Thoracic aorta (tissue), 2 donors: ENCODE results near the gene SPEG. TPM values are rescaled to one million over a fixed set of nuclear protein-coding genes. Genes with fewer than 3 reads are reported as not detected.

Experiments used
- ATAC-seq: fragments of 150-250 bp; one replicate; pipeline ENCODE4 v1.8.0; 2017; ENCODE audit warnings: low read depth; ENCODE audit not compliant: insufficient number of reproducible peaks, low FRiP score
- DNase-seq: peaks from one replicate; pipeline ENCODE4 v3.0.0-alpha.2; 2020; ENCODE audit warnings: low spot score
- H3K27ac ChIP-seq, 2 donors: fragments of 200-600 bp; sonication (generic); 1 replicate in 1 of 2; 2 replicates in 1 of 2; pipeline ENCODE4 v1.5.1; 2016; ENCODE audit warnings: mild to moderate bottlenecking in 2 of 2, moderate library complexity in 2 of 2
- H3K27me3 ChIP-seq: fragments of 200-600 bp; sonication (generic); replicated peaks from 2 replicates; pipeline ENCODE4 v1.6.0; 2016; ENCODE audit warnings: mild to moderate bottlenecking; ENCODE audit not compliant: insufficient read depth
- H3K36me3 ChIP-seq: fragments of 200-600 bp; sonication (generic); one replicate; pipeline ENCODE4 v1.5.1; 2016
- H3K4me1 ChIP-seq, 2 donors: fragments of 200-600 bp; sonication (generic); 1 replicate in 1 of 2; 2 replicates in 1 of 2; pipeline versions ENCODE4 v1.5.1 to v1.6.0; 2016; ENCODE audit warnings: low read depth in 2 of 2, mild to moderate bottlenecking in 1 of 2; ENCODE audit not compliant: control insufficient read depth in 1 of 2
- H3K4me3 ChIP-seq: fragments of 200-600 bp; sonication (generic); 2 replicates; pipeline ENCODE4 v1.5.1; 2016; ENCODE audit warnings: mild to moderate bottlenecking
- H3K9me3 ChIP-seq: fragments of 200-600 bp; sonication (generic); 2 replicates; pipeline ENCODE4 v1.5.1; 2016
- total RNA-seq, 2 donors: library from RNA; depleted of rRNA; stranded (reverse); fragments of >200 nt; gene quantifications; one replicate each; pipeline versions ENCODE4 v1.1.0 to v1.2.3, GENCODE V29; 2016
- TF ChIP-seq, protein P1 (sequence below): fragments of 200-600 bp; sonication (generic); IDR thresholded peaks from one replicate; pipeline ENCODE4 v1.5.1; 2019; ENCODE audit warnings: antibody characterized with exemption

The SPEG gene
- total RNA-seq, 2 donors from 2014 or later: 426 to 455 TPM

DNA sequence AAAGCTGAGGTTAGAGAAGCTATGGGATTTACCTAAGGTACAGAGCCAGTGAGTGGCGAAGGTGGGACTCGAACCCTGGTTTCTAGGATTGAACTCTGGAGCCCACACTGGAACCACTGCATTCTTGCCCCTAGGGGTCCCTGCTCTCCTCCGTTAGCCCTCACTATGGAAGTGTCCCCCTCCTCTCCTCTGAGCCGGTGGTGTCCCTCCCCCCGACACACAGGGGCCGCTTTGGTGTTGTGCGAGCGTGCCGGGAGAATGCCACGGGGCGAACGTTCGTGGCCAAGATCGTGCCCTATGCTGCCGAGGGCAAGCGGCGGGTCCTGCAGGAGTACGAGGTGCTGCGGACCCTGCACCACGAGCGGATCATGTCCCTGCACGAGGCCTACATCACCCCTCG is 55.5 kb downstream of the SPEG start:
- Histone ChIP-seq H3K27ac (no peak overlapping the region), H3K36me3 (peaks cover 71% of the 10 kb centered on the region), H3K4me1 (peaks cover 0 to 10% of the 10 kb centered on the region in 2 donors), H3K4me3 (no peak overlapping the region), H3K9me3 (no peaks in the 10 kb centered on the region), H3K27me3 (no peaks in the 10 kb centered on the region)
- TF ChIP-seq, protein P1, sequence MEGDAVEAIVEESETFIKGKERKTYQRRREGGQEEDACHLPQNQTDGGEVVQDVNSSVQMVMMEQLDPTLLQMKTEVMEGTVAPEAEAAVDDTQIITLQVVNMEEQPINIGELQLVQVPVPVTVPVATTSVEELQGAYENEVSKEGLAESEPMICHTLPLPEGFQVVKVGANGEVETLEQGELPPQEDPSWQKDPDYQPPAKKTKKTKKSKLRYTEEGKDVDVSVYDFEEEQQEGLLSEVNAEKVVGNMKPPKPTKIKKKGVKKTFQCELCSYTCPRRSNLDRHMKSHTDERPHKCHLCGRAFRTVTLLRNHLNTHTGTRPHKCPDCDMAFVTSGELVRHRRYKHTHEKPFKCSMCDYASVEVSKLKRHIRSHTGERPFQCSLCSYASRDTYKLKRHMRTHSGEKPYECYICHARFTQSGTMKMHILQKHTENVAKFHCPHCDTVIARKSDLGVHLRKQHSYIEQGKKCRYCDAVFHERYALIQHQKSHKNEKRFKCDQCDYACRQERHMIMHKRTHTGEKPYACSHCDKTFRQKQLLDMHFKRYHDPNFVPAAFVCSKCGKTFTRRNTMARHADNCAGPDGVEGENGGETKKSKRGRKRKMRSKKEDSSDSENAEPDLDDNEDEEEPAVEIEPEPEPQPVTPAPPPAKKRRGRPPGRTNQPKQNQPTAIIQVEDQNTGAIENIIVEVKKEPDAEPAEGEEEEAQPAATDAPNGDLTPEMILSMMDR: peak; percentile 17
- no peak for ATAC-seq
- DNase-seq: no peak

DNA sequence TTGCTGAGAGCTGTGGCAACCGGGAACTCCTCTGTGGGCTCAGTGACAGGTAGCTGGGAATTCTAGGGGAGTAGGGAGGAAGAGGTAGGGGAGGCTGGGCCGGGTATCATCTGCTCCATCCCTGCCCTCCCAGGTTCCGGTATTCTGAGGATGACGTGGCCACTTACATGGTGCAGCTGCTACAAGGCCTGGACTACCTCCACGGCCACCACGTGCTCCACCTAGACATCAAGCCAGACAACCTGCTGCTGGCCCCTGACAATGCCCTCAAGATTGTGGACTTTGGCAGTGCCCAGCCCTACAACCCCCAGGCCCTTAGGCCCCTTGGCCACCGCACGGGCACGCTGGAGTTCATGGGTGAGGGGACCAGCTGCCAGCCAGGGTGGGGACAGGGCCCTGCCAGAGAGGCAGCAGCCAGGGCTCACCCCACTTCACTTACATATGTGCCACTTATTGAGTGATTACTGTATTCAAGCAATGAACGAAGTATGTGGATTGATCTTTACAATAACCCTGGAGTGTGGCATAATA is 56.0 kb downstream of the SPEG start:
- ATAC-seq (no peak), DNase-seq (no peak)
- no peak overlapping the region for H3K27ac ChIP-seq
- TF ChIP-seq, protein P1: no peak
- H3K4me3 ChIP-seq: no peak overlapping the region
- H3K4me1 ChIP-seq: peaks cover 2 to 15% of the 10 kb centered on the region in 2 donors
- no peaks in the 10 kb centered on the region for H3K27me3 ChIP-seq
- no peaks in the 10 kb centered on the region for H3K9me3 ChIP-seq
- peaks cover 66% of the 10 kb centered on the region for H3K36me3 ChIP-seq

DNA sequence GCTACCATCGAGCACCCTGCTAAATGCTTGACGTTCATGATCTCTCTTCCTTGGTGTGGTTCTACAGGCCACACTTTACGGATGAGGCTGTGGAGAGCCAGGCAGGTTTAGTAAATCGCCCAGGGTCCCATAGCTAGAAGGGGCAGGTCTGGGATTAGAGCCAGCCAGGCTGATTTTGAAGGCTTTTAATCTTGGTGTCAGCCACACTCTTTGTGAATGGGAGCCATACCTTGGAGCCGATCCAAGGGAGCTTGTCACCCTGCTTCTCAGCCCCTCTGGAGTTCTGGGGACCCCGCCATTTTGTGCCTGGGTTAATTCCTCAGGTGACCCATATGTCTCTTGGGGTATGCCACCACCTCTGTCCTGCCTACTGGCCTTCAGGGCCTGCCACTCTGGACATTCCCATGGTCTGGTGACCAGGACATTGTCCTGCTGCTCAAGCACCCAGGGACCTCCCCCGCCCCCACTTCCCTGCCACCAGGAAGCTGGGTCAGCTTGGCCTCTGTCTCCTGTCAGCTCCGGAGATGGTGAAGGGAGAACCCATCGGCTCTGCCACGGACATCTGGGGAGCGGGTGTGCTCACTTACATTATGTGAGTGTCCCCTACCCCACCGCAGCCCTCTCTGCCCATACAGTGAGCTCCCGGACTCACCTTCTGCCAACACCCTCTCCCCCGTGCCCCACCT is 56.8 kb downstream of the SPEG start:
- Histone ChIP-seq H3K27ac (no peak overlapping the region), H3K36me3 (peaks cover 59% of the 10 kb centered on the region)
- ATAC-seq: no peak

DNA sequence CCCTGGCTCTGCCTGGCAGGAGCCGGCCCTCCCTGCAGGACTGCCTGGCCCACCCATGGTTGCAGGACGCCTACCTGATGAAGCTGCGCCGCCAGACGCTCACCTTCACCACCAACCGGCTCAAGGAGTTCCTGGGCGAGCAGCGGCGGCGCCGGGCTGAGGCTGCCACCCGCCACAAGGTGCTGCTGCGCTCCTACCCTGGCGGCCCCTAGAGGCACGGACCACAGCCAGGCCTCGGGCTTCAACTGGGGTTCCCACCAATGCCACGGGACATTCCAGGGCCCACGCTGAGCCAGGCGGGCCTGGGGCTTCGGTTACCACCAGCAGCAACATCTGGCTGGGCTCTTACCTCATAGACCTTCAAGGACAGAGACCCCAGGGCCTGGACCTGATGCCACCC is 57.9 kb downstream of the SPEG start:
- Histone ChIP-seq H3K27ac (no peak overlapping the region), H3K4me1 (peaks cover 16 to 34% of the 10 kb centered on the region in 2 donors), H3K4me3 (no peak overlapping the region), H3K36me3 (peaks cover 48% of the 10 kb centered on the region), H3K27me3 (no peaks in the 10 kb centered on the region), H3K9me3 (no peaks in the 10 kb centered on the region)
- ATAC-seq (no peak), DNase-seq (no peak)
- TF ChIP-seq, protein P1: no peak

More for the DNA sequence above, 56.8 kb downstream of the SPEG start:
- Histone ChIP-seq H3K4me3 (no peak overlapping the region), H3K27me3 (no peaks in the 10 kb centered on the region), H3K4me1 (peaks cover 9 to 22% of the 10 kb centered on the region in 2 donors), H3K9me3 (no peaks in the 10 kb centered on the region)
- TF ChIP-seq, protein P1: no peak
- DNase-seq: no peak

DNA sequence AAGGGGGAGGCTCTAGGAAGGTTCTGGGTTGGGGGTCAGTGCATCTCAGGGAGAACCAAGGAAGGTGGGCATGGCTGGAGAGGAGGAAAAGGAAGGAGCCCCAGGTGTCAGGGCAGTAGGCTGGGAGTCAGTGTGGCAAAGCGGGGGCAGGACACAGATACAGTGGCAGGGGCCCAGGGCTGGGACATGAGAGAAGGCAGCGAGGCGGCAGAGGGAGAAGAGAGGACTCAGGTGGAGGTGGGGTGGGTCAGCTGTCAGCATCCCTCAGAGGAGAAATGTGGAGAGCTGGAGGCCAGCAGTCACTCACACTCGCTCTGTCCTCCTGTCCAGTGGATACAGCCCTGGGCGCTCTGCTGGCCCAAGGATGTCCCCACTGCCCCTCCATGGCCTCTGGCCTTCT is 58.4 kb downstream of the SPEG start:
- no peak for ATAC-seq
- TF ChIP-seq, protein P1: no peak
- Histone ChIP-seq H3K36me3 (peaks cover 43% of the 10 kb centered on the region), H3K27me3 (no peaks in the 10 kb centered on the region), H3K27ac (no peak overlapping the region), H3K4me3 (no peak overlapping the region), H3K4me1 (peaks cover 16 to 35% of the 10 kb centered on the region in 2 donors), H3K9me3 (no peaks in the 10 kb centered on the region)
- no peak for DNase-seq
